HCT116 (cell line): ENCODE data around the gene PGGT1B. TPM values are rescaled to one million over a fixed set of nuclear protein-coding genes. Genes with fewer than 3 reads are reported as not detected.

Experiments used
- ATAC-seq: fragments of 200-7000 bp; cut with Tn5 transposase; 2 replicates; pipeline ENCODE4 v1.9.1; 2020; ENCODE audit warnings: mild to moderate bottlenecking, moderate library complexity
- BruUV-seq: library from RNA; stranded (reverse); fragments of 400-500 nt; replicated peaks from 2 replicates; lab custom pipeline; 2021; lab: Mats Ljungman, UMichigan
- CTCF ChIA-PET: fragments of 300-600 bp; sonication (Branson Sonifier 250); formaldehyde crosslinking; loops from one replicate; lab custom pipeline; 2021; ENCODE audit warnings: antibody characterized with exemption; lab: Charles Lee
- POLR2A ChIA-PET: fragments of 300-600, 350-600 bp; sonication (Branson Sonifier 250); formaldehyde crosslinking; loops from one replicate; lab custom pipeline; 2021; ENCODE audit warnings: antibody characterized with exemption; lab: Charles Lee
- RAD21 ChIA-PET, 2 experiments: fragments of 300-600 bp; sonication (Branson Sonifier 250); formaldehyde crosslinking; loops; one replicate each; lab custom pipeline; 2023; ENCODE audit warnings: low total read pairs in 2 of 2; ENCODE audit not compliant: uncharacterized antibody in 2 of 2, unreplicated experiment in 2 of 2, low non-redundant PET in 1 of 2; lab: Charles Lee
- DNase-seq: peaks from one replicate; pipeline ENCODE4 v3.0.0-alpha.2; 2010; ENCODE audit warnings: low read depth, low spot score
- H2AFZ ChIP-seq: fragments of 200-600 bp; shearing (Covaris generic), sonication (generic); 2 replicates; pipeline ENCODE4 v1.6.1; 2017; ENCODE audit warnings: low read depth, mixed run types, mixed read lengths, antibody characterized with exemption, low read length; ENCODE audit not compliant: poor library complexity, severe bottlenecking
- H3K27ac ChIP-seq: 2 replicates; pipeline ENCODE4 v1.5.1; 2012; ENCODE audit warnings: low read depth, low read length
- H3K27me3 ChIP-seq: fragments of 200-600 bp; sonication (generic); 2 replicates; pipeline ENCODE4 v1.6.1; 2016; ENCODE audit warnings: mixed run types, low read length, mixed read lengths; ENCODE audit not compliant: insufficient read depth
- H3K36me3 ChIP-seq, 2 experiments: fragments of 200-500 bp in 1 of 2; fragments of 200-600 bp in 1 of 2; sonication (Bioruptor generic) in 1 of 2; sonication (generic) in 1 of 2; 2 replicates each; pipeline versions ENCODE4 v1.5.1 to v1.6.1; 2014 to 2016; ENCODE audit warnings: low read length in 2 of 2, inconsistent platforms in 1 of 2, mixed read lengths in 1 of 2, mixed run types in 1 of 2; ENCODE audit not compliant: insufficient read depth in 2 of 2, control insufficient read depth in 1 of 2
- H3K4me1 ChIP-seq, 2 experiments: fragments of 200-600 bp in 1 of 2; sonication (generic) in 1 of 2; 2 replicates each; pipeline versions ENCODE4 v1.5.1 to v1.6.1; 2012 to 2017; ENCODE audit warnings: low read length in 2 of 2, inconsistent platforms in 1 of 2, mild to moderate bottlenecking in 1 of 2, mixed read lengths in 1 of 2, mixed run types in 1 of 2, moderate library complexity in 1 of 2; ENCODE audit not compliant: insufficient read depth in 2 of 2, control insufficient read depth in 1 of 2
- H3K4me2 ChIP-seq: fragments of 200-600 bp; sonication (generic); 2 replicates; pipeline ENCODE4 v1.6.1; 2017; ENCODE audit warnings: mixed run types, low read length, mixed read lengths
- H3K4me3 ChIP-seq, 2 experiments: fragments of 200-600 bp in 1 of 2; sonication (generic) in 1 of 2; replicated peaks in 1 of 2; 2 replicates each; pipeline ENCODE4 v1.5.1; 2011 to 2016; ENCODE audit warnings: low read length in 2 of 2, control low read depth in 1 of 2, low read depth in 1 of 2, mild to moderate bottlenecking in 1 of 2, mixed read lengths in 1 of 2, mixed run types in 1 of 2
- H3K79me2 ChIP-seq: fragments of 200-600 bp; sonication (generic); 2 replicates; pipeline ENCODE4 v1.6.1; 2017; ENCODE audit warnings: mild to moderate bottlenecking, mixed run types, low read length, moderate library complexity, mixed read lengths; ENCODE audit not compliant: insufficient read depth
- H3K9ac ChIP-seq: fragments of 200-600 bp; sonication (generic); 2 replicates; pipeline ENCODE4 v1.6.1; 2016; ENCODE audit warnings: low read length, mixed read lengths
- H3K9me2 ChIP-seq: fragments of 200-600 bp; sonication (generic), shearing (Covaris generic); 2 replicates; pipeline ENCODE4 v1.6.1; 2017; ENCODE audit warnings: mixed run types, mild to moderate bottlenecking, moderate library complexity; ENCODE audit not compliant: insufficient read depth
- H3K9me3 ChIP-seq, 2 experiments: fragments of 200-500 bp in 1 of 2; fragments of 200-600 bp in 1 of 2; sonication (Bioruptor generic) in 1 of 2; sonication (generic) in 1 of 2; 2 replicates each; pipeline ENCODE4 v1.6.1; 2014 to 2017; ENCODE audit warnings: low read length in 2 of 2, mixed read lengths in 2 of 2, inconsistent platforms in 1 of 2, low read depth in 1 of 2, mild to moderate bottlenecking in 1 of 2, mixed run types in 1 of 2, moderate library complexity in 1 of 2; ENCODE audit not compliant: control insufficient read depth in 1 of 2, insufficient read depth in 1 of 2
- H4K20me1 ChIP-seq: fragments of 200-600 bp; sonication (generic), shearing (Covaris generic); 2 replicates; pipeline ENCODE4 v1.6.1; 2017; ENCODE audit warnings: mixed run types, mild to moderate bottlenecking, moderate library complexity; ENCODE audit not compliant: insufficient read depth
- CBX3 ChIP-seq: IDR thresholded peaks from 2 replicates; pipeline ENCODE4 v1.6.1; 2012; ENCODE audit warnings: low read depth
- CEBPB ChIP-seq: IDR thresholded peaks from 2 replicates; pipeline ENCODE4 v1.6.1; 2012; ENCODE audit warnings: low read depth
- EGR1 ChIP-seq: IDR thresholded peaks from 2 replicates; pipeline ENCODE4 v1.6.1; 2012; ENCODE audit warnings: low read depth
- ELF1 ChIP-seq: IDR thresholded peaks from 2 replicates; pipeline ENCODE4 v1.6.1; 2012; ENCODE audit warnings: low read depth, borderline replicate concordance
- EZH2phosphoT487 ChIP-seq: fragments of 200-600 bp; IDR thresholded peaks from 2 replicates; pipeline ENCODE4 v1.6.1; 2018; ENCODE audit warnings: antibody characterized with exemption, borderline replicate concordance
- JUND ChIP-seq: IDR thresholded peaks from 2 replicates; pipeline ENCODE4 v1.6.1; 2012
- POLR2A ChIP-seq: IDR thresholded peaks from 2 replicates; pipeline ENCODE4 v1.7.0; 2011; ENCODE audit warnings: borderline replicate concordance; ENCODE audit not compliant: insufficient read depth, insufficient read length; ENCODE audit errors: extremely low read depth
- POLR2AphosphoS5 ChIP-seq: IDR thresholded peaks from 2 replicates; pipeline ENCODE4 v1.6.1; 2011; ENCODE audit warnings: mild to moderate bottlenecking, low read depth, low read length, moderate library complexity
- RAD21 ChIP-seq: IDR thresholded peaks from 2 replicates; pipeline ENCODE4 v1.6.1; 2012; ENCODE audit warnings: low read depth, mild to moderate bottlenecking
- SIN3A ChIP-seq: IDR thresholded peaks from 2 replicates; pipeline ENCODE4 v1.6.1; 2012; ENCODE audit warnings: low read depth
- SP1 ChIP-seq: IDR thresholded peaks from 2 replicates; pipeline ENCODE4 v1.6.1; 2012; ENCODE audit warnings: low read depth
- SRF ChIP-seq: IDR thresholded peaks from 2 replicates; pipeline ENCODE4 v1.6.1; 2012; ENCODE audit warnings: low read depth
- ZNF274 ChIP-seq: fragments of 200-500 bp; sonication (Bioruptor generic); IDR thresholded peaks from 2 replicates; pipeline ENCODE4 v1.6.1; 2014; ENCODE audit warnings: mild to moderate bottlenecking, low read depth, low read length, inconsistent platforms
- intact Hi-C: fragments of 100-400 bp; cut with micrococcal nuclease; formaldehyde crosslinking; loops from 2 replicates; pipeline ENCODE4 v1.10.0; 2022
- total RNA-seq: library from RNA; stranded (reverse); gene quantifications from one replicate; pipeline ENCODE4 v1.2.1, GENCODE V29; 2021; ENCODE audit not compliant: unreplicated experiment
- TF ChIP-seq, protein P1 (sequence below): IDR thresholded peaks from 2 replicates; pipeline ENCODE4 v1.6.1; 2012

PGGT1B gene
- total RNA-seq, 1 experiment from 2014 or later, result 45.8 TPM

DNA sequence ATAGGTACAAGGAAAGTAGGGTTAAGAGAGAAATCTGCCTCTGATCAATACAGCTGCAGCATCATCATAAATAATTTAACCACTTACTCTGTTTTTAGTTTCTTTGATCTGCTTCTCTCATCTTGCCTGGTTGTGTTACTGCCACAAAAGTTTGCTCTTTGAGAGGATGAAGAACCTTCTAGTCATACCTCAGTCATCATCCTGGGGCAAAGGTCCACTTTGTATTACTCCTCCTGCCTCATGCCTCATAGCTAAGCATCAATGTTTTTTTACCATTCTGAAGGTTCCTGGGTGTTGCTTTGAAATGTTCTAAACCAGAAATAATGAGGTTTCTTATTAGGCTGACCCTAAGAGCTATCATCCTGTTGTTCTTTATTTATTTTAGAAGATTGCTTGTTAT lies 75.9 kb downstream of the PGGT1B start:
- DNase-seq, result no peak
- ATAC-seq, result peak; percentile 36; the same call in 1 of the 2 replicates
- Histone ChIP-seq H4K20me1 (no peaks in the 10 kb centered on the region), H3K9ac (no peak overlapping the region), H3K4me2 (no peak overlapping the region), H2AFZ (no peak overlapping the region), H3K4me3 (no peak overlapping the region), H3K27ac (no peak overlapping the region), H3K9me2 (no peaks in the 10 kb centered on the region), H3K79me2 (no peaks in the 10 kb centered on the region), H3K36me3 (no peaks in the 10 kb centered on the region), H3K4me1 (peaks cover 0 to 5% of the 10 kb centered on the region in 2 experiments; a peak in 2 of 4 replicates), H3K27me3 (no peaks in the 10 kb centered on the region), H3K9me3 (no peaks in the 10 kb centered on the region)
- ChIA-PET RAD21 (no interaction called here), CTCF (no interaction called here), POLR2A (no interaction called here)
- no TSS peak for BruUV-seq
- intact Hi-C loops, result no loop called here
- TF ChIP-seq SRF, result no peak
- TF ChIP-seq, protein P1, sequence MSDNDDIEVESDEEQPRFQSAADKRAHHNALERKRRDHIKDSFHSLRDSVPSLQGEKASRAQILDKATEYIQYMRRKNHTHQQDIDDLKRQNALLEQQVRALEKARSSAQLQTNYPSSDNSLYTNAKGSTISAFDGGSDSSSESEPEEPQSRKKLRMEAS, result no peak
- no peak for TF ChIP-seq JUND
- TF ChIP-seq CEBPB, result no peak
- no peak for TF ChIP-seq RAD21

DNA sequence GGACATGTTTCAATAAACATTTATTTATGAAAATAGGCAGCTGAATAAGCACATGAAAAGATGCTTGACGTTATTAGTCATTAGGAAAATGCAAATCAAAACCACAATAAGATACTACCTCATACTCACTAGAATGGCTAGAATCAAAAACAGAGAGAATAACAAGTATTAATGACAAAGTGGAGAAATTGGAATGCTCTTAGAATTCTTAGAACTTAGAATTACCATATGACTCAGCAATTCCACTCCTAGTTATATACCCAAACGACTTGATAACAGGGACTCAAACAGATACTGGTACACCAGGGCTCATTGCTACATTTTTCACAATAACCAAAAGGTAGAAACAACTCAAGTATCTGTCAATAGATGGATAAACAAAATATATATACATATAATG lies 77.9 kb downstream of the PGGT1B start:
- BruUV-seq, result no TSS peak
- Histone ChIP-seq H3K27me3 (no peaks in the 10 kb centered on the region), H3K9me3 (no peaks in the 10 kb centered on the region), H3K4me1 (peaks cover 0 to 5% of the 10 kb centered on the region in 2 experiments; a peak in 2 of 4 replicates), H3K9me2 (no peaks in the 10 kb centered on the region), H3K27ac (no peak overlapping the region), H3K4me3 (no peak overlapping the region), H2AFZ (no peak overlapping the region), H3K4me2 (no peak overlapping the region), H4K20me1 (no peaks in the 10 kb centered on the region), H3K9ac (no peak overlapping the region), H3K36me3 (no peaks in the 10 kb centered on the region), H3K79me2 (no peaks in the 10 kb centered on the region)
- CTCF ChIA-PET, result no interaction called here
- ATAC-seq, result no peak
- RAD21 ChIA-PET, result no interaction called here
- intact Hi-C loops, result no loop called here
- POLR2A ChIA-PET, result no interaction called here
- no peak for DNase-seq
- no peak for TF ChIP-seq EGR1
- no peak for TF ChIP-seq RAD21
- TF ChIP-seq EZH2phosphoT487, result no peak
- TF ChIP-seq POLR2AphosphoS5, result no peak
- no peak for TF ChIP-seq ZNF274
- no peak for TF ChIP-seq JUND
- no peak for TF ChIP-seq SIN3A
- TF ChIP-seq ELF1, result no peak
- no peak for TF ChIP-seq CBX3
- no peak for TF ChIP-seq POLR2A
- TF ChIP-seq SP1, result no peak
